ENCODE results near the gene LRRC23. TPM values are rescaled to one million over a fixed set of nuclear protein-coding genes. Genes with fewer than 3 reads are reported as not detected.

LRRC23 gene
- total and polyA plus RNA-seq, 9 of the 15 experiments (the other 6 are each of a cell fraction or from before 2014, with no cell fraction given), result 2.2 to 7.0 (median 3.0) TPM

GRCh38 chr12:6943722-6944380, 39.2 kb downstream of the LRRC23 start, which contains the start of the genes C12orf57 and RNU7-1 (continued):
- peak; percentile 99 for TF ChIP-seq THRB (CRISPR knock-in tag; conservative IDR thresholded peaks at IDR 0.05)
- peak; percentile 10; the same call in 1 of the 2 replicates for TF ChIP-seq DPF2 (IDR thresholded peaks at IDR 0.05)
- TF ChIP-seq E2F3 (CRISPR knock-in tag; IDR thresholded peaks at IDR 0.05), result peak; percentile 78
- peak; percentile 14; the same call in 1 of the 2 replicates for TF ChIP-seq SOX6 (IDR thresholded peaks at IDR 0.05)
- TF ChIP-seq ELK3 (CRISPR knock-in tag; IDR thresholded peaks at IDR 0.05), result peak; percentile 93
- TF ChIP-seq ZNF444 (CRISPR knock-in tag; IDR thresholded peaks at IDR 0.05), result peak; percentile 92
- TF ChIP-seq MNT (conservative IDR thresholded peaks at IDR 0.05), result peak in 1 of 2 experiments; percentile 22; a peak in 2 of 4 replicates
- TF ChIP-seq ARID3A (IDR thresholded peaks at IDR 0.05; ENCODE audit: borderline replicate concordance, low read depth, low read length), result 0 out of 2 replicates have a peak, but pooled peaks have one; percentile 43
- no peak for TF ChIP-seq ZFX (CRISPR knock-in tag; IDR thresholded peaks at IDR 0.05)
- TF ChIP-seq SMARCA5 (IDR thresholded peaks at IDR 0.05), result no peak
- peak; percentile 34; the same call in 1 of the 2 replicates for TF ChIP-seq HCFC1 (IDR thresholded peaks at IDR 0.05; ENCODE audit: low read depth, low read length)
- peak; percentile 97 for TF ChIP-seq HNRNPUL1 (IDR thresholded peaks at IDR 0.05; ENCODE audit: low read length)
- TF ChIP-seq ZC3H4 (CRISPR knock-in tag; IDR thresholded peaks at IDR 0.05; ENCODE audit: borderline replicate concordance), result peak; percentile 95
- TF ChIP-seq TAF15 (IDR thresholded peaks at IDR 0.05; ENCODE audit: low read depth, low read length), result no peak
- peak; percentile 68 to 95; a peak in 1 of 4 replicates for TF ChIP-seq SIN3A (IDR thresholded peaks at IDR 0.05; ENCODE audit: borderline replicate concordance in 2 of 2, control insufficient read depth in 1 of 2, low read depth in 2 of 2, low read length in 2 of 2)
- 0 out of 2 replicates have a peak, but pooled peaks have one; percentile 8 for TF ChIP-seq MTA2 (IDR thresholded peaks at IDR 0.05; ENCODE audit: low read depth)
- no peak for TF ChIP-seq E2F8 (IDR thresholded peaks at IDR 0.05; ENCODE audit: low read depth, partially characterized antibody)
- TF ChIP-seq NCOA6 (IDR thresholded peaks at IDR 0.05), result no peak
- peak; percentile 93 for TF ChIP-seq ZNF3 (CRISPR knock-in tag; IDR thresholded peaks at IDR 0.05)
- TF ChIP-seq ZNF316 (IDR thresholded peaks at IDR 0.05), result peak; percentile 98
